C4-2B (cell line): ENCODE data around the gene PLS1.

Experiments used
- H3K27ac ChIP-seq: fragments of 450-650 bp; 2 replicates; pipeline ENCODE4 v1.5.1; 2017
- ZFX ChIP-seq: fragments of 450-650 bp; IDR thresholded peaks from 2 replicates; pipeline ENCODE4 v1.6.1; 2017
- TF ChIP-seq, protein P1 (sequence below): fragments of 450-650 bp; conservative IDR thresholded peaks from 2 replicates; pipeline ENCODE4 v1.5.1; 2017; ENCODE audit warnings: mild to moderate bottlenecking

Gene PLS1

DNA sequence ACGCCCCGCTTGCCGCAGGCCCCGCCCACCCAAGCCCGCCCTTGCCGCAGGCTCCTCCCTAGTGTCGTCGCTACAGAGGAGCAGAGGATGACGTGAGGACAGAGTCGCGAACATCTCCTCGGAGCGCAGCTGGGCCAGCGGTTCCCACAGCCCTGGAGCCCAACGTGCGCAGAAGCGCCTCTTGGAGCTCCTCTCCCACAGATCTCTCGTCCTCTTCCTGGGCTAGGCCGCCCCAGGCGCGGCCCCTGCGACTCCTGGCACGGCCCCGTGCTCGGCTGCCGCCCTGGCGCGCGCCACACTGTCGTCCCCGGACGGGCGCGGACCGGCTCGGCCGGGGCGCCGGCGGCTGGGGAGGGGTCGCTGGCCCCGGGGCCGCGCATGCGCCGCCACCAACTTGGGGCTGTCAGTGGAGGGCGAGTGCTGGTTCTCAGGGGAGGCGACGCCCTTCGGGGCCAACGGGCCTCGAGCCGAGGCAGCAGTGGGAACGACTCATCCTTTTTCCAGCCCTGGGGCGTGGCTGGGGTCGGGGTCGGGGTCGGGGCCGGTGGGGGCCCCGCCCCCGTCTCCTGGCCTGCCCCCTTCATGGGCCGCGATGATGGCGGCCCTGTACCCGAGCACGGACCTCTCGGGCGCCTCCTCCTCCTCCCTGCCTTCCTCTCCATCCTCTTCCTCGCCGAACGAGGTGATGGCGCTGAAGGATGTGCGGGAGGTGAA is 127.9 kb downstream of the PLS1 start, which contains the start of gene TRPC1:
Gene TRPC1, plus strand, starts transcription at position 67 of the 714 bp plus-strand sequence. Its CDS starts 526 bp downstream, at position 593.
- TF ChIP-seq ZFX = no peak
- TF ChIP-seq, protein P1, sequence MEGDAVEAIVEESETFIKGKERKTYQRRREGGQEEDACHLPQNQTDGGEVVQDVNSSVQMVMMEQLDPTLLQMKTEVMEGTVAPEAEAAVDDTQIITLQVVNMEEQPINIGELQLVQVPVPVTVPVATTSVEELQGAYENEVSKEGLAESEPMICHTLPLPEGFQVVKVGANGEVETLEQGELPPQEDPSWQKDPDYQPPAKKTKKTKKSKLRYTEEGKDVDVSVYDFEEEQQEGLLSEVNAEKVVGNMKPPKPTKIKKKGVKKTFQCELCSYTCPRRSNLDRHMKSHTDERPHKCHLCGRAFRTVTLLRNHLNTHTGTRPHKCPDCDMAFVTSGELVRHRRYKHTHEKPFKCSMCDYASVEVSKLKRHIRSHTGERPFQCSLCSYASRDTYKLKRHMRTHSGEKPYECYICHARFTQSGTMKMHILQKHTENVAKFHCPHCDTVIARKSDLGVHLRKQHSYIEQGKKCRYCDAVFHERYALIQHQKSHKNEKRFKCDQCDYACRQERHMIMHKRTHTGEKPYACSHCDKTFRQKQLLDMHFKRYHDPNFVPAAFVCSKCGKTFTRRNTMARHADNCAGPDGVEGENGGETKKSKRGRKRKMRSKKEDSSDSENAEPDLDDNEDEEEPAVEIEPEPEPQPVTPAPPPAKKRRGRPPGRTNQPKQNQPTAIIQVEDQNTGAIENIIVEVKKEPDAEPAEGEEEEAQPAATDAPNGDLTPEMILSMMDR = no peak
- no peak within 1 kb of the TSS; the same call in 1 of the 2 replicates for H3K27ac ChIP-seq

DNA sequence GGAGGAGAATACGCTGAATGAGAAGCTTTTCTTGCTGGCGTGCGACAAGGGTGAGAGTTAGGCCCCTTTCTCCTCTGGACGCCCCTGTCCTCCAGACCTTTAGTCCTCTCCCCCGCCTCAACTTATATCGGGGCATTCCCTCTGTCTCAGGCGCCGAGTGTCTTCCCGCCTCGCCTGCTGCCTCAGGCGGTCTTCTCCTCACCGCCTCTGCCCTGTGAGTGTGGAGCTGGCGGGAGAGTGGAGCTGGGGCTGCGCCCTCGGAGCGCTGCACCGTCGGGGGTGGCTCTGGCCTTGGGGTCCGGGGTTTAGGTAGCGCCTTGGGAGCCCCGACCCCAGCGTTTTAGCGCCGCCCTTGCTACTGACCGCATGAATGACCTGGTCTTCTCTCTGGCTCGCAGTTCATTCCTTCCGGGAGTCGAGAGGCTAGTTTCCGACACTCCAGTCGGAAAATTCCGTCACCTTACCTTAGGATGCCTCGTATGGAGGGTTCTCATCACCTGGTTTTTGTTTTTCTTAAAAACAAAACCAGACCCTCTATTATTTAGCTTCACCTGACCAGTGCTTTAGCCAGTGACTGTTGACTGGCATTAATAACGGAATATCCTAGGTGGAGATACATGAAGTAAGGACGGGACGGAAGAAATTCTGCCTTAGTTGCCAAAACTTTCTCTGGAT is 128.6 kb downstream of the PLS1 start:
- TF ChIP-seq, protein P1 = no peak
- no peak for TF ChIP-seq ZFX
- no peak overlapping the region for H3K27ac ChIP-seq

DNA sequence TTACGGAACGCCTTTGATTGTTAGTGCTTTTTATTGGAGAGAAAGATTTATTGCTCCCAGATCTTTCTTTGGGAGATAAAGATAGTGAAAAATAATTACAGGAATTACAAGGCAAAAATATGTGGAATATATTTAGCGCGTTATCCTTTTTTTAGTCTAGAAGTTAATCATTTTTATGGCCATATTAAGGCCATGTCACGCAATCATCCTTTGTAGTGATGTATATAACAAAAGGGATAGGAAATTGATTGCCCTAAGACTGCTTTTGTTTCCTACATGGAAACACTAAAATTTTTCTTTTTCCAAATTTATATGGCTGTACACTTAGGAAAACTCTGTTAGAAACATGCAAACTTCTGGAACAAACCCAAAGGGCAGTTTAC is 129.2 kb downstream of the PLS1 start:
- no peak overlapping the region for H3K27ac ChIP-seq
- TF ChIP-seq, protein P1 = no peak
- TF ChIP-seq ZFX = no peak

DNA sequence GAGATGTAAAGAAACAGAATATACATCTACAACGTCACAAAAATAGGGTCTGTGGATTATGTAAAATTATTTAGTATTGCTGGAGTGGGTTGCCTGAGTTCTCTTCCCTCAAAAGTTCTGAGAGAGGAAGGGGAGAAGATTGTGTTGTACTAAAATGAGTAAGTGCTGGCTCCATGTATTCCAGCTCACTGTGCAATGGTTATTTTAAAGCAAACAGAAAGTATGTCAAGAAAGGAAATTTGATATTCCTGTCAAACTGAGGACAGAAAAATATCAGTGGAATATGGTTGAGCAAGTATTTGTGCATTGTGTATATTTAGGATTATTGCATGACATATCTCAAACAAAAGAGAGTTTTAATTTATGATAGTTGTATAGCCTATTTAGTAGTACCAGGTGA is 129.8 kb downstream of the PLS1 start:
- H3K27ac ChIP-seq = no peak overlapping the region
- TF ChIP-seq, protein P1 = no peak

DNA sequence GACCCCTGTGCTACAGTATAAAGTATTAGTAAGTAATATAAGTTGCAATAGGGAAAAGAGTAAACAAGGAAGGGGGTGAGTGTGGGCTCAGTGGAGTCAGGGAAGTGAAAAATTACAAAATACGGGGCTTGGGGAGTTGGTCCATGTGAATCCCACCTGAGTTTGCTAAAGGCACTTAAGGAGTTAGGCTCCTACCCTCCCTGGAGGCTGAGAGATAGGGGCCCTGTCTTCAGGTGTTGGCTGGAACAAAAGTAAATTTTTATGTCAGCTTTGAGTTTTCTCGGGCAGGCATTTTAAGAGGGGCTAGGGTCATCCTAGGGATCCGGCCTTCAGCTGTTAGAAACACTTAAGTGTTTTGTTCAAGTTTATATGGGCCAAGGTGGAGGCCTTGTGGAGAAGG is 135.9 kb downstream of the PLS1 start:
- no peak for TF ChIP-seq ZFX
- TF ChIP-seq, protein P1 = no peak
- no peak overlapping the region for H3K27ac ChIP-seq

DNA sequence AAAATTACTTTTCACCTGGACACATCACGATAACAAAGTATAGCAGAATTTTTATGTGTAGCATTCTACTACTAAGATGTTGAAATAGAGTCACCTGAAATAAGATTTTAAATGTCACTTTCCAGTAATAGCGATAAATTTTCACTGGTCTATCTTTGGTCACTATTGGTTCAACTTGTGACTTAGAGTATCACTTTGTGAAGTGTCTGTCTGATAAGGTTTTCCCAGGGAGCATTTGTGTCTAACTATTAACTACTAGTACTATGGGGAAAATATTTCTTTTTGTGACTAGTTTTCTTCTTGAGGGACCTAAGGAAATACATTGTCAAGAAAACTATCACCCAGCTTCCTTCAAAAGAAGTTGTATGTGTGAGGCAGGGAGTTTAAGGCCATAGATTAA is 138.6 kb downstream of the PLS1 start:
- TF ChIP-seq, protein P1 = no peak
- TF ChIP-seq ZFX = no peak

DNA sequence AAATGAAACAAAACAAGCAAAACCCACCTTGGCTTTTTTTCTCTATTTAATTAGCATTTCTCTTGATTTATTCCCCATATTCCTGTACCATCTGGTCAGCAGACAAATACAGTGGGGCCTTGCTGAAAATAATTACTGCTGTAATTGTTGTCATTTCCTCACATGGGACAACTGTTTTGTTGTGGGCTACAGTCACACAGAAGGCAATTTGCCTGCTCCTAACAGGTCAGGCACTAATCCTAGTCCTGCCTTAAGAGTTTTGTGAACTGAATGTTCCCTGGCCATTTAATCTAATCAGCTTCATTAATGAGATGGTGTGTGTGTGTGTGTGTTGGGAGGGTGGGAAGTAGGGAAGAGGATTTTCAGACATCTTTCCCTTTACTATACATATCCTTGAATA is 139.3 kb downstream of the PLS1 start:
- no peak for TF ChIP-seq ZFX
- TF ChIP-seq, protein P1 = no peak
- H3K27ac ChIP-seq = no peak overlapping the region

More for the DNA sequence above, 138.6 kb downstream of the PLS1 start:
- no peak overlapping the region for H3K27ac ChIP-seq
